NT2/D1 (cell line): ENCODE measurements around the gene TMEM54.

Experiments
- DNase-seq: peaks from one replicate; pipeline ENCODE4 v3.0.0-alpha.2; 2011; ENCODE audit warnings: low read depth, low spot score
- H3K27me3 ChIP-seq: 2 replicates; pipeline ENCODE4 v1.6.0; 2011; ENCODE audit warnings: mild to moderate bottlenecking; ENCODE audit not compliant: insufficient read length, insufficient read depth
- H3K36me3 ChIP-seq: 2 replicates; pipeline ENCODE4 v1.6.1; 2011; ENCODE audit warnings: mild to moderate bottlenecking, low read length, mixed read lengths; ENCODE audit not compliant: insufficient read depth, insufficient read length
- H3K4me1 ChIP-seq: 2 replicates; pipeline ENCODE4 v1.5.1; 2011; ENCODE audit not compliant: insufficient read depth, insufficient read length
- H3K4me3 ChIP-seq: 2 replicates; pipeline ENCODE4 v1.5.1; 2011; ENCODE audit warnings: low read depth; ENCODE audit not compliant: insufficient read length
- H3K9ac ChIP-seq: 2 replicates; pipeline ENCODE4 v1.6.0; 2011; ENCODE audit warnings: low read depth; ENCODE audit not compliant: insufficient read length
- H3K9me3 ChIP-seq: 2 replicates; pipeline ENCODE4 v1.5.1; 2011; ENCODE audit warnings: mild to moderate bottlenecking, low read length; ENCODE audit not compliant: insufficient read depth
- SUZ12 ChIP-seq: IDR thresholded peaks from 2 replicates; pipeline ENCODE4 v1.6.1; 2011; ENCODE audit not compliant: insufficient read length, insufficient read depth; ENCODE audit errors: extremely low read depth
- YY1 ChIP-seq: IDR thresholded peaks from 2 replicates; pipeline ENCODE4 v1.6.1; 2011; ENCODE audit not compliant: insufficient read length, insufficient read depth
- ZNF274 ChIP-seq: IDR thresholded peaks from 2 replicates; pipeline ENCODE4 v1.6.1; 2011; ENCODE audit warnings: mild to moderate bottlenecking, low read depth, low read length

TMEM54 gene

GRCh38 chr1:32893198-32894018 lies 7.8 kb downstream of the TMEM54 start:
- H3K27me3 ChIP-seq = peaks cover 17% of the 10 kb centered on the region
- TF ChIP-seq ZNF274 = no peak
- no peak for TF ChIP-seq YY1
- no peak for TF ChIP-seq SUZ12
- H3K36me3 ChIP-seq = peaks cover 21% of the 10 kb centered on the region
- peaks cover 10% of the 10 kb centered on the region; the same call in 1 of the 2 replicates for H3K9me3 ChIP-seq
- DNase-seq = peak; percentile 55
- H3K4me1 ChIP-seq = peaks cover 10% of the 10 kb centered on the region
- peak overlapping the region; percentile 76 for H3K9ac ChIP-seq
- H3K4me3 ChIP-seq = peak overlapping the region; percentile 54

- Histone ChIP-seq H3K27me3 (peaks cover 24% of the 10 kb centered on the region), H3K36me3 (peaks cover 17% of the 10 kb centered on the region), H3K9ac (peak overlapping the region; percentile 72), H3K9me3 (peaks cover 10% of the 10 kb centered on the region; the same call in 1 of the 2 replicates), H3K4me1 (peaks cover 10% of the 10 kb centered on the region), H3K4me3 (peak overlapping the region; percentile 54)
- DNase-seq = peak; percentile 65
- TF ChIP-seq YY1 = no peak
- TF ChIP-seq ZNF274 = no peak
- TF ChIP-seq SUZ12 = no peak
Measured at GRCh38 chr1:32892368-32893197, 8.6 kb downstream of the TMEM54 start.

GRCh38 chr1:32891630-32892029 lies 9.6 kb downstream of the TMEM54 start:
- Histone ChIP-seq H3K36me3 (peaks cover 16% of the 10 kb centered on the region), H3K4me1 (peaks cover 10% of the 10 kb centered on the region)

GRCh38 chr1:32891241-32891570 lies 10.0 kb downstream of the TMEM54 start:
- TF ChIP-seq SUZ12 (no peak), ZNF274 (no peak), YY1 (no peak)
- H3K9ac ChIP-seq = no peak overlapping the region
- H3K27me3 ChIP-seq = peaks cover 33% of the 10 kb centered on the region
- H3K9me3 ChIP-seq = peaks cover 10% of the 10 kb centered on the region; the same call in 1 of the 2 replicates
- peaks cover 10% of the 10 kb centered on the region for H3K4me1 ChIP-seq
- H3K4me3 ChIP-seq = no peak overlapping the region
- DNase-seq = no peak
- H3K36me3 ChIP-seq = peaks cover 12% of the 10 kb centered on the region

More at GRCh38 chr1:32891630-32892029, 9.6 kb downstream of the TMEM54 start:
- TF ChIP-seq SUZ12 (no peak), YY1 (no peak), ZNF274 (no peak)
- H3K27me3 ChIP-seq = peaks cover 33% of the 10 kb centered on the region
- peaks cover 10% of the 10 kb centered on the region; the same call in 1 of the 2 replicates for H3K9me3 ChIP-seq
- DNase-seq = no peak
- no peak overlapping the region for H3K4me3 ChIP-seq
- no peak overlapping the region for H3K9ac ChIP-seq

- TF ChIP-seq SUZ12 (no peak), YY1 (no peak), ZNF274 (no peak)
- Histone ChIP-seq H3K4me1 (peaks cover 13% of the 10 kb centered on the region), H3K36me3 (peaks cover 8% of the 10 kb centered on the region), H3K27me3 (peaks cover 38% of the 10 kb centered on the region), H3K4me3 (no peak overlapping the region), H3K9ac (no peak overlapping the region), H3K9me3 (peaks cover 10% of the 10 kb centered on the region; the same call in 1 of the 2 replicates)
- no peak for DNase-seq
Measured at GRCh38 chr1:32890516-32891240, 10.5 kb downstream of the TMEM54 start.

- Histone ChIP-seq H3K36me3 (peaks cover 1% of the 10 kb centered on the region), H3K9me3 (peaks cover 10% of the 10 kb centered on the region; the same call in 1 of the 2 replicates), H3K4me1 (peaks cover 13% of the 10 kb centered on the region), H3K27me3 (peaks cover 47% of the 10 kb centered on the region), H3K9ac (no peak overlapping the region), H3K4me3 (no peak overlapping the region)
- no peak for DNase-seq
- TF ChIP-seq ZNF274 (no peak), YY1 (no peak), SUZ12 (no peak)
Measured at GRCh38 chr1:32889731-32890278, 11.4 kb downstream of the TMEM54 start.
